DMS153 treated with DMSO at 0.1 percent for 48 hours (cell line): ENCODE measurements around the gene CLEC4C.
"Not testable (repeated sequence)": the region's sequence is repeated elsewhere in the genome, so short reads cannot be mapped to it uniquely, and the experiment has no call there.

Source experiments
- DNase-seq: peaks from one replicate; lab custom pipeline; 2025; ENCODE audit not compliant: unreplicated experiment; lab: John Stamatoyannopoulos, UW

Gene CLEC4C, protein sequence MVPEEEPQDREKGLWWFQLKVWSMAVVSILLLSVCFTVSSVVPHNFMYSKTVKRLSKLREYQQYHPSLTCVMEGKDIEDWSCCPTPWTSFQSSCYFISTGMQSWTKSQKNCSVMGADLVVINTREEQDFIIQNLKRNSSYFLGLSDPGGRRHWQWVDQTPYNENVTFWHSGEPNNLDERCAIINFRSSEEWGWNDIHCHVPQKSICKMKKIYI

DNA sequence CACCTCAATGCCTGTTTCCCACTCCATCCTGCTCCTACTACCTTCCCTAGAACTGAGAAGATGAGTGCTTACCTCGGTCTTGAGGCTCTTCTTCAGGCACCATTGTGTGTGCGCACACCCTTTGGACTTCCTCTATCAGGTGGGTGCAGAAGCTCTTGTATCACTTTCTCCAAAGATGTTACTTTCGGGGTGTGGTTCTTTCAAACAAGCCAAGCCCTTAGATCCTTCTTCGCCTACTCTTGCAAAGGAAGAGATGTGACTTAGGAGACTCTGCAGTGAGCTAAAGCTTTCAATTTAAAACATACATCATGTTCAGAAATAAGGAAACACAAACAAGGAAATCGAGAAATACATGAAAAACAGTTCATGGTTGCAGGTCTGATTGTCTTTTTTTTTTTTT, at the start of gene CLEC4C:
CLEC4C (minus strand) TSS at position 130 of the 400 bp plus-strand sequence; CDS start at position 103, 27 bp downstream.
- DNase-seq, result no peak

DNA sequence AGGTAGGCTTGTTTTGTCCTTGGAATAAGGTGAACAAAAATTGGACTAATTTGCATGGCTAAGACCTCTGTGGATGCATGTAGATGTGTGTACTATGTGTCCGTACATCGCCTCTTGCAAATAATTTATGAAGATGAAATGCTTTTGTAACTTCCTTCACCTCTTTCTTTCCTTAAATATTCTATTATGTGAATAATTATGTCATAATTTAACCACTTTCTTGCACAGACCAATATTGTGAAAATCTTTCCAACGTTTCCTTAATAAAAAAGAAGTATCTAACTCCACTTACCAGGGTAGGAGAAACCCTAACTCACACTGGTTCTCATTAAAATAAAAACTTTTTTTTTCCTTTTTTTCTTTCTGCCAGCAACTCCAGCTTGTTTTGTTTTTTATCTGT, 46.0 kb upstream of the CLEC4C start:
- DNase-seq, result no peak

GRCh38 chr12:7788884-7789528, 41.8 kb upstream of the CLEC4C start, which contains the start of gene NANOG:
Gene NANOG, plus strand, starts transcription at chr12:7789402. Its CDS starts 213 bp downstream, at chr12:7789615.
- not testable (repeated sequence) for DNase-seq

- DNase-seq, result no peak
Observed at GRCh38 chr12:7788294-7788660, 41.1 kb upstream of the CLEC4C start.

GRCh38 chr12:7787574-7788293, 40.6 kb upstream of the CLEC4C start:
- DNase-seq, result no peak

DNA sequence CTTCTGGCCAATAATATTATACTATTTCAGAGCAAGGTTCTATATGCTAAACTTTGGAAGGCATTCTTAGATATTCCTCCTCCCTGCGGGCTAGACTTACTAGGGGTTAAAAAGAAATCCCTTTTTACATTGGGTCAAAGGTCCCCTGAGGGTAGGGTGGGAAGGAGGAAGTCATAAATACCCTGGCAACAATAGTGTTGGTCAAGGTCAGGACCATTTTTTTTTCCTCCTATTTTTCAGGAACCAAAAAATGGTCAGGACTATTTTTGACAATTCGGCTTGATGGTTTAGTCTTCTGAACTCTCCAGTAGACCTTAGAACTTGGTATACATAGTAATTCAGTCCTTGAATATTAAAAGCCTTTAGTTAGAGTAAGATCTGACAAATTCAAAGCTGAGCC, 37.5 kb upstream of the CLEC4C start:
- no peak for DNase-seq

DNA sequence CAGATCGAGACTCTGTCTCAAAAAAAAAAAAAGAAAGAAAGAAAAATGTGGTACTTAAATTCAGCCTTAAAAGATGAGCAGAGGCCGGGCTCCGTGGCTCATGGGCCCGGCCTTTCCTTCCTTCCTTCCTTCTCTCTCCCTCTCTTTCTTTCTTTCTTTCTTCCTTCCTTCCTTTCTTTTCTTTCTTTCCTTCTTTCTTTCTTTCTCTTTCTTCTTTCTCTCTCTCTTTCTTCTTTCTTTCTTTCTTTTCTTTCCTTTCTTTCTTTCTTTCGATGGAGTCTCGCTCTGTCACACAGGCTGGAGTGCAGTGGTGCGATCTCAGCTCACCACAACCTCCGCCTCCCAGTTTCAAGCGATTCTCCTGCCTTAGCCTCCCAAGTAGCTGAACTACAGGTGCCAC, 36.3 kb upstream of the CLEC4C start:
- DNase-seq, result not testable (repeated sequence)

- DNase-seq, result no peak
Observed at GRCh38 chr12:7782055-7782454, 34.9 kb upstream of the CLEC4C start.

DNA sequence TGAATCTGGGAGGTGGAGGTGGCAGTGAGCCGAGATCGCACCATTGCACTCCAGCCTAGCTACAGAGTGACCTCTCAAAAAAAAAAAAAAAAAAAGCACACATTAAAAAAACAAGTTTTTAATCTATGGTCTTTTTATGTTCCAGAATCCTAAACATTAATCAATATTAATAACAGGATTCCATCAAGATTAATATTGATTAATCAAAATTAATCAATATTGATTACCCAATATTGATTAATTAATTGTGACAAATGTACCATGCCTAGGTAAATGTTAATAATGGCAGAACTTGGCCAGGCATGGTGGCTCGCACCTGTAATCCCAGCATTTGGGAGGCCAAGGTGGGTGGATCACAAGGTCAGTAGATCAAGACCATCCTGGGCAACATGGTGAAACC, 34.1 kb upstream of the CLEC4C start:
- no peak for DNase-seq

GRCh38 chr12:7769999-7770398, 22.8 kb upstream of the CLEC4C start:
- no peak for DNase-seq

DNA sequence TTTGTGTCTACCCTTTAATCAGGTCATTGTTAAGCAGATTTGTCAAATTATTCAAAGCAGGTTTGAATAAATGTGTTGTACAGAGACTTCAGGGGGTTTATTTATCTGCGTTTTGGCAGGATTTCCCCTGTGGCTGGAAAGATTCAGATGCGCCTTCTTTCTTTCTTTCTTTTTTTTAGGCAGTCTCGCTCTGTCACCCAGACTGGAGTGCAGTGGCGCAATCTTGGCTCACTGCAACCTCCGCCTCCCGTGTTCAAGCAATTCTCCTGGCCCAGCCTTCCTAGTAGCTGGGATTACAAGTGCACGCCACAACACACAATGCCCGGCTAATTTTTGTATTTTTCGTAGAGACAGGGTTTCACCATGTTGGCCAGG, 11.6 kb upstream of the CLEC4C start:
- DNase-seq, result no peak

GRCh38 chr12:7756993-7757392, 9.8 kb upstream of the CLEC4C start:
- DNase-seq, result no peak

DNA sequence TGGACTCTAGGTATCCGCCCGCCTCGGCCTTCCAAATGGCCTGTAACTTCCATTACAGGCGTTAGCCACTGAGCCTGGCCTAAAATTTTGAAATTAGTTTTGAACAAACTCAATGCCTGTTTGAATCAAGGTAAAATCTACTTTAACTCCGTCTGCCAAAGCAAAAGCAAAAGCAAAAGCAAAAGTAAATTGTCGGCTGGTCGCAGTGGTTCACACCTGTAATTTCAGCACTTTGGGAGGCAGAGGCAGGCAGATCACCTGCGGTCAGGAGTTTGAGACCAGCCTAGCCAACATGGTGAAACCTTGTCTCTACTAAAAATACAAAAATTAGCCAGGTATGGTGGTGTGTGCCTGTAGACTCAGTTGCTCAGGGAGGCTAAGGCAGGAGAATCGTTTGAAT, 8.5 kb upstream of the CLEC4C start:
- not testable (repeated sequence) for DNase-seq

DNA sequence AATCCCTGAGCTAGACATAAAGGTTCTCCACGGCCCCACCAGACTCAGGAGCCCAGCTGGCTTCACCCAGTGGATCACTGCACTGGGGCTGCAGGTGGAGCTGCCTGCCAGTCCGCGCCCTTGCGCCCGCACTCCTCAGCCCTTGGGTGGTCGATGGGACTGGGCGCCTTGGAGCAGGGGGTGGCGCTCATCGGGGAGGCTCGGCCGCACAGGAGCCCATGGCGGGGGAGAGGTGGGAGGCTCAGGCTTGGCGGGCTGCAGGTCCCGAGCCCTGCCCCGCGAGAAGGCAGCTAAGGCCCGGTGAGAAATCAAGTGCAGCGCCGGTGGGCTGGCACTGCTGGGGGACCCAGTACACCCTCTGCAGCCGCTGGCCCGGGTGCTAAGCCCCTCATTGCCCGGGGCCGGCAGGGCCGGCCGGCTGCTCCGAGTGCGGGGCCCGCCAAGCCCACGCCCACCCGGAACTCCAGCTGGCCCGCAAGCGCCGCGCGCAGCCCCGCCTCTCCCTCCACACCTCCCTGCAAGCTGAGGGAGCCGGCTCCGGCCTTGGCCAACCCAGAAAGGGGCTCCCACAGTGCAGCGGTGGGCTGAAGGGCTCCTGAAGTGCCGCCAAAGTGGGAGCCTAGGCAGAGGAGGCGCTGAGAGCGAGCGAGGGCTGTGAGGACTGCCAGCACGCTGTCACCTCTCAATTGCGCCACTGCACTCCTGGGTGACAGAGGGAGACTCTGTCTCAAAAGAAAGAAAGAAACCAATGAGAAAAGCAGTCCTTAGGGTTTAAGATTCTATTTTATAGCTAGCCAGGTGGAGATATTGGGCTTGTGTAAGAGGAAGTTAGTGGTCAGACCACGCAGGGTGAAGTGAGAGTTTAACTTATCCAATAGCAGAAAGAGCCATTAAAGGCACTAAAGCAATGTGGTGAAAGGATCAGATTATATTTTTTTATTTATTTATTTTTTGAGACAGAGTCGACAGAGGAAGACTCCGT, 5.1 kb upstream of the CLEC4C start:
- DNase-seq, result not testable (repeated sequence)

DNA sequence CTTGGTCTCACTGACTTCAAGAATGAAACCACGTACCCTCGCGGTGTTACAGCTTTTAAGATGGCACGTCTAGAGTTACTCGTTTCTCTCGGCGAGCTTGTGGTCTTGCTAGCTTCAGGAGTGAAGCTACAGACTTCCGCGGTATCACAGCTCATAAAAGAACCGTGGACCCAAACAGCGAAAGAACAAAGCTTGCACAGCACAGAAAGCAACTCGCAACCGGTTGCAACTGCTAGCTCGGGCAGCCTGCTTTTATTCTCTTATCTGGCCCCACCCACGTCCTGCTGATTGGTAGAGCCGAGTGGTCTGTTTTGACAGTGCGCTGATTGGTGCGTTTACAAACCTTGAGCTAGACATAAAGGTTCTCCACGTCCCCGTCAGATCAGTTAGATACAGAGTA, 4.2 kb upstream of the CLEC4C start:
- DNase-seq, result no peak

GRCh38 chr12:7750350-7750749, 3.2 kb upstream of the CLEC4C start:
- DNase-seq, result no peak

DNA sequence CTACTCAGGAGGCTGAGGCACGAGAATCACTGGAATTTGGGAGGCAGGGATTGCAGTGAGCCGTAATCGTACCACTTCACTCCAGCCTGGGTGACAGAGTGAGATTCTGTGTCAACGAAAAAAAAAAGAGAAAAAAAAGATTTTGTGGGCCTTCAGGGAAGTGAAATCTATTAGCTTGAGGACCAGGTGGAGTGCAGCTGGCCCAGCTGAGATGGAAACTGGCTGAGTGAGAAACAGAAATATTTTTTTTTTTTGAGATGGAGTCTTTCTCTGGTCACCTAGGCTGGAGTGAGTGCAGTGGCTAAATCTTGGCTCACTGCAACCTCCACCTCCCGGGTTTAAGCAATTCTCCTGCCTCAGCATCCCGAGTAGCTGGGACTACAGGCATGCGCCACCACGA, 2.3 kb upstream of the CLEC4C start:
- no peak for DNase-seq

DNA sequence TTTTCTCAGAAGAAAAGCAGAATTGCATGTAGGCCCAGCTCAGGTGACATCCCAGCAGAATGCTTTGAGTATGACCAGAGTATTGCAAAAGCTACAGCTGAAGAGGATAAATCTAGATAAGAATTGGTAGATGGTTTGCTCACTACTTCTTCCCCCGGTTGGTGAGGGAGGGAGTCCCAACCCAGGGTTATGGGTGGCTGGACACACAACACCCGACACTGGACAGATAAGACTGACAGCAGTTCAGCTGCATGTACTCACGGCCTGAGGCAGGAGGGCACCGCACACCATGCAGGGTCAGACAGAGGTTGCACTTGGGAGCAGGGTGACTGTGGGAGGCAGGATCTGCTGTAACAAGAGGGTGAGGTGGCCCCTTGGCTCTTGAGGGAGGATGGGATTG, 1.7 kb upstream of the CLEC4C start:
- no peak for DNase-seq

- DNase-seq, result no peak
Observed at GRCh38 chr12:7732993-7733392, 14.2 kb downstream of the CLEC4C start.

DNA sequence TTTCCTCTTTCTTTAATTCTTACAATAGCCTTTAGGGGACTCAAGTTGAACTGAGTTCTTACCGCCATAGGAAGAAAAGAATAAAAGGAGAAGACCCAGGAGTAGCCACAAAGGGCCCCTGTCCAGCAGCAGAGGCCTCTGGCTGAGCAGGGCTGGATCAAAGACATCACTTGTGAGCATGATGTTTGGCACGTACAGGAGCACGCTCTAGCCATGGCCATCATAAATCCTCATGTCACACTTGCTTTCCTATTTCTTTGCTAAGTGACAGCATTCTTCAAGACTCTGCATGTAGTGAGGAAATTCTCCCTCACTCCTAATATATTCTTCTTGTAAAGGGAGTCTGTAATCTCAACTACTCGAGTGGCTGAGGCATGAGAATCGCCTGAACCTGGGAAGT, 15.7 kb downstream of the CLEC4C start:
- no peak for DNase-seq

- DNase-seq, result not testable (repeated sequence)
Observed at GRCh38 chr12:7730984-7731383, 16.2 kb downstream of the CLEC4C start.
